ENCODE results near the gene CNBP. TPM values are rescaled to one million over a fixed set of nuclear protein-coding genes. Genes with fewer than 3 reads are reported as not detected.
A peak's percentile ranks its signal among the peaks of the same experiment; 100 is the strongest.

Gene CNBP
- 217 to 223 TPM (median 222 TPM) in 3 replicates for total RNA-seq

DNA sequence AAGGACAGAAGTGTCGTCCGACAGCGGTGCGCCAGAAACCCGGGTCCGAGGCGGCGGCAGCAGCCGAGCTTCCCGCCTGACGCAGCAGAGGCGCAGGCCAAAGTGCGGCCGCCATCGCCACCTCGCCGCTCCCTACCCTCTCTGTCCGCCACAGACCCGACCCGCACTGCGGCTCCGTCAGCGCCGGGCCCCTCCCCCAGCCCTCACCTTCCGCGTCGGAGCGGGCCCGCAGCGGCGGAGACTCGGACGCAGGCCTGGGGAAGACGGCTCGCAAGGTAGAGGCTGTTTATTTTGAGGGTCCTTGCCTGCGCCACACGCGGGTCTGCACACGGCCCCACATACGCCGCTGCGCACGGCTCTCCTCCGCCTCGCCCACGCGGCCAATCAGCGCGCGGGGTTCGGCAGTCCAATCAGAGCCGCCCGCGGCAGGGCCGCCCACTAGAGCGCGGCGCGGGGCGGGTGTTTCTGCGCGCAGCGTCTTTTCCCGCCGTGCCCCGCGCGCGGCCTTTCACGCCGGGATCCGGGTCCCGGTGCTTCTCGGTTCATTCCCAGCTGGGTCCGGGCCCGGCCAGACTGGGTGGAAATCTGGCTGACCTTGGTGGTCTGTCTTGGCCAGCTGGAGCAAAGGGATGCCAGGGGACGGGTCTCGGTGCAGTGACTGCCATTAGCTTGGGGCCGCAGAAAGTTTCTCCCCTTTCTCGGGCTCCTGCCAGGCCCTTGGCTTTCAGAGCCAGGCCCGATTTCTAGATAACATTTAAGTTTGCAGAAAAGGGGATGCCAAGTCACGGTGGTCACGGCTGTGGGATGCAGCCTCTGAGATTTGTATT, at the start of gene CNBP:
Gene CNBP, minus strand, starts transcription at position 328 of the 827 bp plus-strand sequence. CDS start 12,139 bp downstream, outside the sequence.
- Mint-ChIP-seq H3K27ac (peak within 1 kb of the TSS; percentile 91), H3K4me3 (peak within 1 kb of the TSS; percentile 90), H3K27me3 (ENCODE audit: low read depth) (no peaks in the 10 kb centered on the region), H3K36me3 (peaks cover 2% of the 10 kb centered on the region), H3K4me1 (peaks cover 33% of the 10 kb centered on the region), H3K9me3 (no peaks in the 10 kb centered on the region)
- peak; percentile 89 to 90 for DNase-seq (ENCODE audit: low spot score in 2 of 2, unreplicated experiment in 2 of 2)
- TF ChIP-seq, protein P1, sequence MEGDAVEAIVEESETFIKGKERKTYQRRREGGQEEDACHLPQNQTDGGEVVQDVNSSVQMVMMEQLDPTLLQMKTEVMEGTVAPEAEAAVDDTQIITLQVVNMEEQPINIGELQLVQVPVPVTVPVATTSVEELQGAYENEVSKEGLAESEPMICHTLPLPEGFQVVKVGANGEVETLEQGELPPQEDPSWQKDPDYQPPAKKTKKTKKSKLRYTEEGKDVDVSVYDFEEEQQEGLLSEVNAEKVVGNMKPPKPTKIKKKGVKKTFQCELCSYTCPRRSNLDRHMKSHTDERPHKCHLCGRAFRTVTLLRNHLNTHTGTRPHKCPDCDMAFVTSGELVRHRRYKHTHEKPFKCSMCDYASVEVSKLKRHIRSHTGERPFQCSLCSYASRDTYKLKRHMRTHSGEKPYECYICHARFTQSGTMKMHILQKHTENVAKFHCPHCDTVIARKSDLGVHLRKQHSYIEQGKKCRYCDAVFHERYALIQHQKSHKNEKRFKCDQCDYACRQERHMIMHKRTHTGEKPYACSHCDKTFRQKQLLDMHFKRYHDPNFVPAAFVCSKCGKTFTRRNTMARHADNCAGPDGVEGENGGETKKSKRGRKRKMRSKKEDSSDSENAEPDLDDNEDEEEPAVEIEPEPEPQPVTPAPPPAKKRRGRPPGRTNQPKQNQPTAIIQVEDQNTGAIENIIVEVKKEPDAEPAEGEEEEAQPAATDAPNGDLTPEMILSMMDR (IDR thresholded peaks at IDR 0.05; ENCODE audit: unreplicated experiment) = no peak

DNA sequence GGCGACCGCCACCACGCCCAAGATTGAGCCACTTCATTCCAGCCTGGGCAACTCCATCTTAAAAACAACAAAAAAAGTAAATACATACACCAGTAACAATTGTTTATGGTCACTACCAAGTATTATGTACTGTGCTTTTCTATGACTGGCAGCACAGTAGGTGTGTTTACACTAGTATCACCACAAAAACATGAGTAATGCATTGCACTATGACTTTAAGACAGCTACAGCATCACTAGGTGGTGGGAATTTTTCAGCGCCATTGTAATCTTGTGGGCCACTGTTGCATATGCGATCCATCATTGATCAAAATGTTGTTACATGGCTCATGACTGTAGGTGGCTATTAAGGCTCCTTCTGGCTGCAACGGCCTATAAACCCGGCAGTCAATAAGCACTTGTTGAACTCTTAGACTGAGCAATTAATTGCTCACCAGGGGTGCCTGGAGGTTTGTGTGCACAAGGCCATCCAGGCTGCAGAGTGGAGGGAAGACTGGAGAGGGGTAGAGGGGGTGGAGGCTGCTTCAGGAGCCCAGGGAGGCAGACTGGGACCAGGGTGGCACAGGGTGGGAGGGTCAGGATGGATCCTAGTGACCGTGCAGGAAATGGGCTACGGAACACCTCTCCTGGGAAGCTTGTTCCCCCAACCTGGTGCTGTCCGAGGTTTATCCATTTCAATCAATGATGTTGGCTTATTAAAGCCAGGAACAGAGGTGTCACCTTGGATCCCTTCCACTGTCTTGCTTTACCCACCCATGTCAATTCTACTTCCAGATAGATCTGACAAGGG, 47.8 kb upstream of the CNBP start:
- Mint-ChIP-seq H3K27me3 (ENCODE audit: low read depth) (peaks cover under 1% of the 10 kb centered on the region), H3K4me3 (no peak overlapping the region), H3K27ac (no peak overlapping the region), H3K4me1 (no peaks in the 10 kb centered on the region), H3K9me3 (no peaks in the 10 kb centered on the region), H3K36me3 (no peaks in the 10 kb centered on the region)
- no peak for DNase-seq (ENCODE audit: low spot score in 2 of 2, unreplicated experiment in 2 of 2)
- TF ChIP-seq, protein P1 (IDR thresholded peaks at IDR 0.05; ENCODE audit: unreplicated experiment) = no peak

DNA sequence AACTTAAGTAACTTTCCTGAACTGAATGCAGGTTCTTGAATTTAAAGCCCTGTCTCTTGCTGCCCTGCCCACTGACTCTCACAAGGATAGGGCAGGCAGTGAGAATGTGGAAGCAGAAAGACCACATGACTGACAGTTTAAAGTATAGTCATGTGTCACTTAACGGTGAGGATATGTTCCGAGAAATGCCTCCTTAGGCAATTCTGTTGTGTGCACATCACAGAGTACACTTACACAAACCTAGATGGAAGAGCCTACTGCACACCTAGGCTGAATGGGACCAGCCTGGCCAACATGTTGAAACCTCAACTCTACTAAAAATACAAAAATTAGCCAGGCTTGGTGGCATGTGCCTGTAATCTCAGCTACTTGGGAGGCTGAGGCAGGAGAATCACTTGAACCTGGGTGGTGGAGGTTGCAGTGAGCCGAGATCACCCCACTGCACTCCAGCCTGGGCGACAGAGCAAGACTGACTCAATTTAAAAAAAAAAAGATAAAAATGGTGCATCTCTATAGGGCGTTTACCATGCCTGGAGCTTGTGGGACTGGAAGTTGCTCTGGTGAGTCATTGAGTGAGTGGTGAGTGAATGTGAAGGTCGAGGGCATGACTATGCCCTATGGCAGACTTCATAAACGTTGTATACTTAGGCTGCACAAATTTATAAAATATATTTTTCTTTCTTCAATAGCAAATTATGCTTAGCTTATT, 46.8 kb upstream of the CNBP start:
- H3K9me3 Mint-ChIP-seq = no peaks in the 10 kb centered on the region
- H3K27ac Mint-ChIP-seq = no peak overlapping the region
- TF ChIP-seq, protein P1 (IDR thresholded peaks at IDR 0.05; ENCODE audit: unreplicated experiment) = no peak
- no peaks in the 10 kb centered on the region for H3K4me1 Mint-ChIP-seq
- H3K27me3 Mint-ChIP-seq (ENCODE audit: low read depth) = peaks cover 4% of the 10 kb centered on the region
- H3K36me3 Mint-ChIP-seq = no peaks in the 10 kb centered on the region
- H3K4me3 Mint-ChIP-seq = no peak overlapping the region
- DNase-seq (ENCODE audit: low spot score in 2 of 2, unreplicated experiment in 2 of 2) = no peak

DNA sequence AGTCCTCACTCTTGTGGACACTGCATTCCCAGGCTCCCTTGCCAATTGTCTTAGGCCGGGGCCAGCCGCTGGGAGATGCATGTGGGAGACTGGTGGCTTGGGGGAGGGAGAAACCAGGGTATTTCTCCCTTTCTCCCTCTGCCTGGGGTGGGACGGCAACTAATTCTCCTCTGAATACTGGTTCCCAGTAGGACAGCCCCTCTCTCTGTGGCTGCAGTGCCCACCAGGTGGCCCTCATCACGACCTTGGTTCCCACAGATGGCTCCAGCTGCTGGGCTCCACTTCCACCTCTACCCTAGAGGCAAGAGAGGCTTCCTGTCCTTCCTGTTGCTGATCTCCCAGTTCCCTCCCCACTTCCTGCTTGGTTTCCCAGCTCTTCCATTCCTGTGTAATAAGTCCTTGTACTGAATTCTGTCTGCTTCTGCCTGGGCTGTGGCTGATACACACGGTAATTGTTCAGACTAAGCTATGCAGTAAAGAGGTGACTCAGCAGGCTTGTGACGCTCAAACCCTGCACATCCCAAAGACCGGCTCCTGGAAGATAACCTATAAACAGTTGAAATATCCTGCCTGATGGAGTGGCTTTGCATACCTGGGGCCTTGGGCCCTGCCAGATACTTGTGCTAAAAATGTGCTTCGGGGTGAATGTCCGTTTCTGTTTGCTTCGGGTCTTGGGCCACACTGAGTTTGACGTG, 45.3 kb upstream of the CNBP start:
- DNase-seq (ENCODE audit: low spot score in 2 of 2, unreplicated experiment in 2 of 2) = no peak
- Mint-ChIP-seq H3K36me3 (no peaks in the 10 kb centered on the region), H3K4me3 (no peak overlapping the region), H3K27ac (peak overlapping the region; percentile 8), H3K9me3 (no peaks in the 10 kb centered on the region), H3K4me1 (no peaks in the 10 kb centered on the region), H3K27me3 (ENCODE audit: low read depth) (peaks cover 4% of the 10 kb centered on the region)
- TF ChIP-seq, protein P1 (IDR thresholded peaks at IDR 0.05; ENCODE audit: unreplicated experiment) = no peak

DNA sequence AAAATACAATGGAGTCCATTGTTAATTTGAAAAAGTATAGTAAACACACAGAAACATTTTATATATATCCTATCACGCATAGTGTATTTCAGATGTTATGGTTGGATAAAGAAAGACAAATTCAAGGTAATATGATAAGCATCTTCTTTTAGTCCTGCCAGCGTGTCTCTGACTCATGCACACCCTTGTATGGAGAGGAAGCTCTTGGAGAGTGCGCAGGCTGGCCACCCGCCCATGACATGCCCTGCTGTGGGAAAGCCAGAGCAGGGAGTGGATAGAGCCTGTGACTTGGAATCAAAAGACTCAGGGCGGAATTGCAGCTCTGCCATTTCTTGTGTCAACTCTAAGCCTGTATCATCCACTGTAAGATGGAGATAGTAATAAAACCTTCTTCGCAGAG, 42.7 kb upstream of the CNBP start:
- no peak overlapping the region for H3K27ac Mint-ChIP-seq
- no peak overlapping the region for H3K4me3 Mint-ChIP-seq
- peaks cover 4% of the 10 kb centered on the region for H3K27me3 Mint-ChIP-seq (ENCODE audit: low read depth)
- DNase-seq (ENCODE audit: low spot score in 2 of 2, unreplicated experiment in 2 of 2) = no peak
- H3K9me3 Mint-ChIP-seq = no peaks in the 10 kb centered on the region
- H3K36me3 Mint-ChIP-seq = no peaks in the 10 kb centered on the region
- H3K4me1 Mint-ChIP-seq = no peaks in the 10 kb centered on the region
- TF ChIP-seq, protein P1 (IDR thresholded peaks at IDR 0.05; ENCODE audit: unreplicated experiment) = no peak

All from mesothelial cell of epicardium (in vitro differentiated cells).